PC-3 (cell line): Measurements from ENCODE around the gene GALNT15. TPM values are rescaled to one million over a fixed set of nuclear protein-coding genes. Genes with fewer than 3 reads are reported as not detected.

Experiments used
- ATAC-seq: fragments of 200-7000 bp; cut with Tn5 transposase; 2 replicates; pipeline ENCODE4 v1.9.1; 2020; ENCODE audit warnings: mild to moderate bottlenecking, moderate library complexity
- BruUV-seq: library from RNA; stranded (reverse); fragments of 400-500 nt; replicated peaks from 2 replicates; lab custom pipeline; 2021; lab: Mats Ljungman, UMichigan
- CTCF ChIA-PET: fragments of 300-600 bp; sonication (Branson Sonifier 250); formaldehyde crosslinking; loops from one replicate; lab custom pipeline; 2022; ENCODE audit warnings: antibody characterized with exemption; lab: Charles Lee
- POLR2A ChIA-PET: fragments of 300-600 bp; sonication (Branson Sonifier 250); formaldehyde crosslinking; loops from one replicate; lab custom pipeline; 2022; ENCODE audit warnings: antibody characterized with exemption; ENCODE audit not compliant: unreplicated experiment; lab: Charles Lee
- DNase-seq: peaks from one replicate; pipeline ENCODE4 v3.0.0-alpha.2; 2015
- H2AFZ ChIP-seq: fragments of 300-600 bp; sonication (generic); 2 replicates; pipeline ENCODE4 v1.6.0; 2016; ENCODE audit warnings: antibody characterized with exemption, low read length
- H3F3A ChIP-seq: fragments of 300-600 bp; sonication (generic); one replicate; pipeline ENCODE4 v1.6.0; 2017; ENCODE audit warnings: antibody characterized with exemption, low read length, control low read depth, mild to moderate bottlenecking; ENCODE audit not compliant: unreplicated experiment
- H3K27ac ChIP-seq: fragments of 300-600 bp; sonication (generic); 2 replicates; pipeline ENCODE4 v1.5.1; 2016; ENCODE audit warnings: mild to moderate bottlenecking, low read length
- H3K27me3 ChIP-seq: fragments of 300-600 bp; sonication (generic); 2 replicates; pipeline ENCODE4 v1.6.1; 2016; ENCODE audit warnings: low read length, mixed read lengths
- H3K36me3 ChIP-seq: fragments of 300-600 bp; sonication (generic); 2 replicates; pipeline ENCODE4 v1.6.1; 2016; ENCODE audit warnings: low read depth, mixed run types, low read length, mixed read lengths
- H3K4me1 ChIP-seq: fragments of 300-600 bp; sonication (generic); 2 replicates; pipeline ENCODE4 v1.5.1; 2016; ENCODE audit warnings: low read length; ENCODE audit not compliant: insufficient read depth
- H3K4me2 ChIP-seq: fragments of 300-600 bp; sonication (generic); 2 replicates; pipeline ENCODE4 v1.6.0; 2016; ENCODE audit warnings: low read length
- H3K4me3 ChIP-seq: fragments of 300-600 bp; sonication (generic); 2 replicates; pipeline ENCODE4 v1.5.1; 2016; ENCODE audit warnings: mild to moderate bottlenecking, low read length, mixed read lengths
- H3K79me2 ChIP-seq: fragments of 300-600 bp; sonication (generic); 2 replicates; pipeline ENCODE4 v1.6.1; 2017; ENCODE audit warnings: low read length, mixed read lengths
- H3K9ac ChIP-seq: fragments of 300-600 bp; sonication (generic); 2 replicates; pipeline ENCODE4 v1.6.0; 2016; ENCODE audit warnings: mild to moderate bottlenecking, low read length
- H3K9me2 ChIP-seq: fragments of 300-600 bp; sonication (generic); replicated peaks from 2 replicates; pipeline ENCODE4 v1.6.1; 2016; ENCODE audit warnings: mixed run types, low read length, mixed read lengths
- H3K9me3 ChIP-seq: fragments of 300-600 bp; sonication (generic); 2 replicates; pipeline ENCODE4 v1.6.1; 2016; ENCODE audit warnings: low read length, mixed read lengths
- H4K20me1 ChIP-seq: fragments of 300-600 bp; sonication (generic); 2 replicates; pipeline ENCODE4 v1.6.1; 2016; ENCODE audit warnings: low read length, mixed read lengths
- EZH2 ChIP-seq: fragments of 300-600 bp; sonication (generic); IDR thresholded peaks from one replicate; pipeline ENCODE4 v1.6.1; 2017; ENCODE audit warnings: antibody characterized with exemption, mild to moderate bottlenecking, low read length; ENCODE audit not compliant: unreplicated experiment
- EZH2phosphoT487 ChIP-seq: fragments of 300-600 bp; sonication (generic); IDR thresholded peaks from 2 replicates; pipeline ENCODE4 v1.6.1; 2018; ENCODE audit warnings: mild to moderate bottlenecking, antibody characterized with exemption, low read length, borderline replicate concordance
- intact Hi-C: fragments of 100-400 bp; cut with micrococcal nuclease; formaldehyde crosslinking; loops from 2 replicates; pipeline ENCODE4 v1.9.0; 2023
- total RNA-seq: library from RNA; depleted of rRNA; stranded (reverse); fragments of >200 nt; gene quantifications from 2 replicates; pipeline ENCODE4 v1.2.3, GENCODE V29; 2014
- TF ChIP-seq, protein P1 (sequence below): fragments of 300-600 bp; sonication (generic); conservative IDR thresholded peaks from 2 replicates; pipeline ENCODE4 v1.5.1; 2017; ENCODE audit warnings: antibody characterized with exemption, low read depth, mild to moderate bottlenecking, low read length

The GALNT15 gene
- total RNA-seq, 1 experiment from 2014 or later, result not detected

DNA sequence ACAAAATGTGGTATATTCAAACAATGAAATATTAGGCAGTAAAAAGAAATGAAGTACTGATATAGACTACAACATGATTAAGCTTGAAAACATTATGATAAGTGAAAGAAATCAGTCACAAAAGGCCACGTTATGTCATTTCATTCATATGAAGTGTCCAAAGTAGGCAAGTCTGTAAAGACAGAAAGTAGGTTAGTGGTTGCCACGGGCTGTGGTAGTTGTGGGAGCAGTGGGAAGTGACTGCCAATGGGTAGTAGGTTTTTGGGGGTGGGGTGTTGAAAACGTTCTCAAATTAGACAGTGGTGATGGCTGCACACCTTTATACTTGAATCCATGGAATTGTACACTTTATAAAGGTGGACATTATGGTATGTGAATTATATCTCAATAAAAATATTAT lies 12.1 kb downstream of the GALNT15 start:
- Histone ChIP-seq H3K4me3 (no peak overlapping the region), H2AFZ (no peak overlapping the region), H3K4me1 (no peaks in the 10 kb centered on the region), H3K4me2 (no peak overlapping the region), H3F3A (no peaks in the 10 kb centered on the region), H4K20me1 (no peaks in the 10 kb centered on the region), H3K36me3 (no peaks in the 10 kb centered on the region), H3K27ac (no peak overlapping the region), H3K79me2 (no peaks in the 10 kb centered on the region), H3K9me2 (no peaks in the 10 kb centered on the region), H3K9ac (no peak overlapping the region), H3K27me3 (no peaks in the 10 kb centered on the region), H3K9me3 (no peaks in the 10 kb centered on the region)
- ATAC-seq (no peak), DNase-seq (no peak)
- intact Hi-C loops, result no loop called here
- no TSS peak for BruUV-seq
- ChIA-PET POLR2A (no interaction called here), CTCF (no interaction called here)
- TF ChIP-seq EZH2, result no peak
- TF ChIP-seq, protein P1, sequence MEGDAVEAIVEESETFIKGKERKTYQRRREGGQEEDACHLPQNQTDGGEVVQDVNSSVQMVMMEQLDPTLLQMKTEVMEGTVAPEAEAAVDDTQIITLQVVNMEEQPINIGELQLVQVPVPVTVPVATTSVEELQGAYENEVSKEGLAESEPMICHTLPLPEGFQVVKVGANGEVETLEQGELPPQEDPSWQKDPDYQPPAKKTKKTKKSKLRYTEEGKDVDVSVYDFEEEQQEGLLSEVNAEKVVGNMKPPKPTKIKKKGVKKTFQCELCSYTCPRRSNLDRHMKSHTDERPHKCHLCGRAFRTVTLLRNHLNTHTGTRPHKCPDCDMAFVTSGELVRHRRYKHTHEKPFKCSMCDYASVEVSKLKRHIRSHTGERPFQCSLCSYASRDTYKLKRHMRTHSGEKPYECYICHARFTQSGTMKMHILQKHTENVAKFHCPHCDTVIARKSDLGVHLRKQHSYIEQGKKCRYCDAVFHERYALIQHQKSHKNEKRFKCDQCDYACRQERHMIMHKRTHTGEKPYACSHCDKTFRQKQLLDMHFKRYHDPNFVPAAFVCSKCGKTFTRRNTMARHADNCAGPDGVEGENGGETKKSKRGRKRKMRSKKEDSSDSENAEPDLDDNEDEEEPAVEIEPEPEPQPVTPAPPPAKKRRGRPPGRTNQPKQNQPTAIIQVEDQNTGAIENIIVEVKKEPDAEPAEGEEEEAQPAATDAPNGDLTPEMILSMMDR, result no peak
- no peak for TF ChIP-seq EZH2phosphoT487

DNA sequence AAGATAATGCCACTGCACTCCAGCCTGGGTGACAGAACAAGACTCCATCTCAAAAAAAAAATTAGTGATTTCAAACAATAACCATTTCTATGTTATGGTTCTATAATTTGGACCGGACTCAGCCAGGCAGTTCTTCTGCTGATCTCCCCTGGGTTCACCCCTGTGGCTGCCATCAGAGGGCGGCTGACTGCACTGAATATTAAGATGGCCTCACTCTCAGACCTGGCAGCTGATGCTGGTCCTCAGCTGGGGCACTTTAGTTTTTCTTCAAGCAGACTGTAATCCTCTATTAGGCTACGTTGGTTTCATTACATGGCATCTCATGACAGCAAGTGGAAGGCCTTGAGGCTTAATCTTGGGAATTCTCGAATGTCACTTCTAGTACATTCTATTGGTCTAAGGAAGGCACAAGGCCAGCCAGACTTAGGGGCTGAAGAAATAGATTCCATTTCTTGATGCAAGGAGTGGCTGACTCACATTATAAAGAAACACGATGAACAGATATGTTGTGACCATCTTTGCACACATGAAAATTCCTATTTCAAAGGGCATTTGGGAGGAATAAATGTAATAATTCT lies 12.8 kb downstream of the GALNT15 start:
- no peaks in the 10 kb centered on the region for H3F3A ChIP-seq
- H2AFZ ChIP-seq, result no peak overlapping the region
- H3K79me2 ChIP-seq, result no peaks in the 10 kb centered on the region
- BruUV-seq, result no TSS peak
- H3K36me3 ChIP-seq, result no peaks in the 10 kb centered on the region
- TF ChIP-seq EZH2phosphoT487 (no peak), EZH2 (no peak)
- TF ChIP-seq, protein P1, result no peak
- H3K27me3 ChIP-seq, result no peaks in the 10 kb centered on the region
- CTCF ChIA-PET, result no interaction called here
- POLR2A ChIA-PET, result no interaction called here
- ATAC-seq, result no peak
- H3K27ac ChIP-seq, result no peak overlapping the region
- H4K20me1 ChIP-seq, result no peaks in the 10 kb centered on the region
- H3K9me3 ChIP-seq, result no peaks in the 10 kb centered on the region
- H3K9me2 ChIP-seq, result no peaks in the 10 kb centered on the region
- intact Hi-C loops, result no loop called here
- no peak for DNase-seq
- no peak overlapping the region for H3K4me2 ChIP-seq
- H3K9ac ChIP-seq, result no peak overlapping the region
- H3K4me3 ChIP-seq, result no peak overlapping the region
- H3K4me1 ChIP-seq, result no peaks in the 10 kb centered on the region

DNA sequence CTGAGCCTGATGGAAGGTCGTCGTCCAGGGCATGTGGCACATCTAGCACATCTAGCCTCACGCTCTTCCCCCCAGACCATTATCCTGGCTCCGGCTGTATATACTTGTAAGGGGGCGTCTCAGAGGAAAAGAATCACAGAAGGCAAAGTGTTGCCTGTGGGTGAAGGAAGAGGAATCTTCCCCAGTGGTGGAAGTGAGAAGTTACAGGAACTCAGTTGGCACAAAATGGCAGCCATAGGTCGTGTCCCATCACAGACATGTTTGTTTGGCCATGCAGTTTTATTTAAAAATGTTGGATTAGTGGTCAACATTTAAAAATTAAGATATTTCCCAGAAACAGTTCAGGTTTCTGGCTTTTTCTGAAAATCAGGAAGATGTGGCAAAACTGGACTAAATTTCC lies 13.6 kb downstream of the GALNT15 start:
- no peak overlapping the region for H2AFZ ChIP-seq
- TF ChIP-seq, protein P1, result no peak
- TF ChIP-seq EZH2, result no peak
- no peak for TF ChIP-seq EZH2phosphoT487
- DNase-seq (no peak), ATAC-seq (no peak)
- ChIA-PET CTCF (no interaction called here), POLR2A (no interaction called here)
- no peak overlapping the region for H3K4me2 ChIP-seq
- no peak overlapping the region for H3K9ac ChIP-seq
- H3K27me3 ChIP-seq, result no peaks in the 10 kb centered on the region
- H3K4me1 ChIP-seq, result no peaks in the 10 kb centered on the region
- no peaks in the 10 kb centered on the region for H3K9me3 ChIP-seq
- H3K79me2 ChIP-seq, result no peaks in the 10 kb centered on the region
- no peaks in the 10 kb centered on the region for H3F3A ChIP-seq
- no peaks in the 10 kb centered on the region for H4K20me1 ChIP-seq
- H3K36me3 ChIP-seq, result no peaks in the 10 kb centered on the region
- no TSS peak for BruUV-seq
- no peak overlapping the region for H3K4me3 ChIP-seq
- H3K9me2 ChIP-seq, result no peaks in the 10 kb centered on the region
- intact Hi-C loops, result no loop called here
- no peak overlapping the region for H3K27ac ChIP-seq
